ENCODE measurements around the gene CLEC1A. TPM values are rescaled to one million over a fixed set of nuclear protein-coding genes. Genes with fewer than 3 reads are reported as not detected.

Gene CLEC1A
- total and polyA plus RNA-seq, 7 donors = 1.1 to 4.8 (median 2.0) TPM; not detected in 2

GRCh38 chr12:10115311-10115710 lies 16.5 kb upstream of the CLEC1A start:
- 89 to 92% methylated on average over 15 of the region's 15 CpGs for WGBS, 2 donors
- Histone ChIP-seq H3K4me1 (no peaks in the 10 kb centered on the region), H3K9me3 (no peaks in the 10 kb centered on the region), H3K27me3 (no peaks in the 10 kb centered on the region), H3K36me3 (no peaks in the 10 kb centered on the region), H3K4me3 (no peak overlapping the region), H3K27ac (no peak overlapping the region)
- intact Hi-C loops (cut with DNase I) = no loop called here
- no peak for DNase-seq
- TF ChIP-seq POLR2AphosphoS5 (IDR thresholded peaks at IDR 0.05) (no peak), CTCF (IDR thresholded peaks at IDR 0.05) (no peak), POLR2A (IDR thresholded peaks at IDR 0.05) (no peak), EP300 (IDR thresholded peaks at IDR 0.05) (no peak)

GRCh38 chr12:10113920-10114319 lies 15.1 kb upstream of the CLEC1A start:
- DNase-seq = no peak
- Histone ChIP-seq H3K36me3 (no peaks in the 10 kb centered on the region), H3K4me3 (no peak overlapping the region), H3K27ac (no peak overlapping the region), H3K27me3 (no peaks in the 10 kb centered on the region), H3K9me3 (no peaks in the 10 kb centered on the region), H3K4me1 (no peaks in the 10 kb centered on the region)
- WGBS, 2 donors = 24 to 68% methylated on average over 1 of the region's 1 CpG
- TF ChIP-seq POLR2AphosphoS5 (IDR thresholded peaks at IDR 0.05) (no peak), CTCF (IDR thresholded peaks at IDR 0.05) (no peak), EP300 (IDR thresholded peaks at IDR 0.05) (no peak), POLR2A (IDR thresholded peaks at IDR 0.05) (no peak)
- intact Hi-C loops (cut with DNase I) = no loop called here

GRCh38 chr12:10113075-10113474 lies 14.3 kb upstream of the CLEC1A start:
- Histone ChIP-seq H3K27ac (no peak overlapping the region), H3K27me3 (no peaks in the 10 kb centered on the region), H3K4me3 (no peak overlapping the region), H3K9me3 (no peaks in the 10 kb centered on the region), H3K4me1 (no peaks in the 10 kb centered on the region), H3K36me3 (no peaks in the 10 kb centered on the region)
- WGBS, 2 donors = 92 to 95% methylated on average over 1 of the region's 1 CpG
- intact Hi-C loops (cut with DNase I) = no loop called here
- no peak for DNase-seq
- TF ChIP-seq CTCF (IDR thresholded peaks at IDR 0.05) (no peak), POLR2A (IDR thresholded peaks at IDR 0.05) (no peak), POLR2AphosphoS5 (IDR thresholded peaks at IDR 0.05) (no peak), EP300 (IDR thresholded peaks at IDR 0.05) (no peak)

DNA sequence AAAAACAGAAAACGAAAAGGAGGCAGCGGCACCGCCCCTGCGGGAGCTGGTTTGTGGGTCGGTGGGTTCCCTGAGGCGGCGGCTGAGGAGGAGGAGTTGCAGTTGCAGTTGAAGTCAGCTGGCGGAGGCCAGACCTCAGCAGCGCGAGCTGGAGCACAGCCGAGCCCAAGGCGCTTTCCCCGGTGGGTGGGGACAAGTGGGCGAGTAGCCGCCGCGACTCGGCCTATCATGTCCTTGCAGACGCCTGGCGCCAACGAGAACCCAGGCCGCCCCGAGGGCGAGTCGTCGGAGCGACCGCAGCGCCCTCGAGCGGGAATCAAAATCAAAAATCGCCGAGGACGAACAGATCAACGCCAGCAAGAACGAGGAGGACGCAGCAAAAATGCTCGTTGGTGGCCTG lies 12.7 kb upstream of the CLEC1A start:
- 92 to 95% methylated on average over 38 of the region's 38 CpGs for WGBS, 2 donors
- no peak for TF ChIP-seq POLR2A (IDR thresholded peaks at IDR 0.05)
- TF ChIP-seq CTCF (IDR thresholded peaks at IDR 0.05) = no peak
- TF ChIP-seq POLR2AphosphoS5 (IDR thresholded peaks at IDR 0.05) = no peak
- no peak for TF ChIP-seq EP300 (IDR thresholded peaks at IDR 0.05)
- Histone ChIP-seq H3K27ac (no peak overlapping the region), H3K4me3 (no peak overlapping the region), H3K4me1 (no peaks in the 10 kb centered on the region), H3K36me3 (no peaks in the 10 kb centered on the region), H3K9me3 (no peaks in the 10 kb centered on the region), H3K27me3 (no peaks in the 10 kb centered on the region)
- intact Hi-C loops (cut with DNase I) = no loop called here
- DNase-seq = no peak

GRCh38 chr12:10110256-10110844 lies 11.6 kb upstream of the CLEC1A start:
- no peak for TF ChIP-seq POLR2A (IDR thresholded peaks at IDR 0.05)
- no peak for TF ChIP-seq CTCF (IDR thresholded peaks at IDR 0.05)
- TF ChIP-seq POLR2AphosphoS5 (IDR thresholded peaks at IDR 0.05) = no peak
- TF ChIP-seq EP300 (IDR thresholded peaks at IDR 0.05) = no peak
- DNase-seq = no peak
- no peaks in the 10 kb centered on the region for H3K27me3 ChIP-seq
- intact Hi-C loops (cut with DNase I) = no loop called here
- no peak overlapping the region for H3K27ac ChIP-seq
- H3K36me3 ChIP-seq = no peaks in the 10 kb centered on the region
- no peaks in the 10 kb centered on the region for H3K9me3 ChIP-seq
- no peaks in the 10 kb centered on the region for H3K4me1 ChIP-seq
- 82 to 92% methylated on average over 2 of the region's 2 CpGs for WGBS, 2 donors
- H3K4me3 ChIP-seq = no peak overlapping the region
